ENCODE data around the gene IL4R. TPM values are rescaled to one million over a fixed set of nuclear protein-coding genes. Genes with fewer than 3 reads are reported as not detected.
"Not testable (repeated sequence)": the region's sequence is repeated elsewhere in the genome, so short reads cannot be mapped to it uniquely, and the experiment has no call there.

IL4R gene
- total RNA-seq, 1 experiment from 2014 or later: 17.5 TPM

DNA sequence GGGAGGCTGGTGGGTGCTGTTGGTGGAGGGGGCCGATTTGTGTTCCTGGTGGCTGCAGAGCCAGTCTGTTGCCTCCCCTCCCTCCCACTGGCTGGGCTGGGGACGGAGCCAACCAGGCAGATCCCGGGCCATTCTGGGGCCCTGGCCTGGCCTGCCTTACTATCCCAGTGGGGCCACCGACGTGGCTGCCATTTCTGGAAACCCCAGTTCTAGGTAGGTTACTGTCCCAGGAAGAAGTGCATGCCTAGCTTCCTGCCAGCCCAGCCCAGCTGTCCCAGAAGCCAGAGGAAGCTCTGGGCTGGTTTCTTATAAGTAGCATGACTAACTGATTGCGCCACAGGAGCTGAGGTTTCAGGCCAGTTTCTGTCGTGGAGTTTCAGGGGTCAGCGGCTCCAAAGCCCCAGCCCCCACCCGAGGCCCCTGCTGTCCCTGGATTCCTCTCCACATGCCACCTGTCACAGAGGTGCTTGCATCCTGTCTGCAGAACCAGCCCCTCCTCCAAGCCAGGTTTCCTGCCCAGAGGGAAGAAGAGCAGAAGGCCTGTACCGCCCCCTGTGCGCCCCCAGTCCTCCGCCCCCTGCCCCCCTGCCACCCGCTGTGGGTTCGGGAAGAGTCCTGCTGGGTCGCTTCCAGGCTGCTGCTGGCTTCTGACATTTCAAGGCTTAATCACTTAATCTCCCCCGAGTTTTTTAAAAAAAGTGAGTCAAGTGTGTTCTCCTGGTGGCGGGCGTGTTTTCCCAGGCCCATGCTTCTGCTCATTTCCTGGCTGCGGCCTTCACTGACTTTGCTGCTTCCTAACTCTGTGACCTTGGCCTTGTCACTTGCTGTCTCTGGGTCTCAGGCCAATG, 13.2 kb downstream of the IL4R start:
- DNase-seq: peak; percentile 93

DNA sequence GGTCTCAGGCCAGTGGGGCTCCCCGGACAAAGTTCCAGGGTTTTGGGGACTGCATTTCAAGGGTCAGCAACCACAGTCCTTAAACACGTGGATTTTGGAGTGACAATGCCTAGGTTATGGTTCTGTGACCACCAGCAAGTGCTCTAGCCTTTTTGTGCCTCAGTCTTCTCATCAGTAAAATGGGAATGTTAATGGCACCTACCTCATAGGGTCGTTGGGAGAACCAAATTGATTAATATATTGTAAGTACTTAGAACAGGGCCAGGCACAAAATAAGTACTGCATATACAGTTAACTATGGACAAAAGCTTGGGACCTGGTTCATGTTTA, 13.8 kb downstream of the IL4R start:
- Histone ChIP-seq H3K27me3 (ENCODE audit: control insufficient read depth, insufficient read depth, low read length) (no peaks in the 10 kb centered on the region), H3K4me3 (ENCODE audit: insufficient read depth, low read depth, low read length) (no peak overlapping the region), H3K36me3 (replicated peaks; ENCODE audit: control insufficient read depth, insufficient read depth, low read length) (no peaks in the 10 kb centered on the region)
- no peak for DNase-seq

More for the DNA sequence above, 13.2 kb downstream of the IL4R start:
- no peak overlapping the region for H3K4me3 ChIP-seq (ENCODE audit: insufficient read depth, low read depth, low read length)
- no peaks in the 10 kb centered on the region for H3K27me3 ChIP-seq (ENCODE audit: control insufficient read depth, insufficient read depth, low read length)
- no peaks in the 10 kb centered on the region for H3K36me3 ChIP-seq (replicated peaks; ENCODE audit: control insufficient read depth, insufficient read depth, low read length)

DNA sequence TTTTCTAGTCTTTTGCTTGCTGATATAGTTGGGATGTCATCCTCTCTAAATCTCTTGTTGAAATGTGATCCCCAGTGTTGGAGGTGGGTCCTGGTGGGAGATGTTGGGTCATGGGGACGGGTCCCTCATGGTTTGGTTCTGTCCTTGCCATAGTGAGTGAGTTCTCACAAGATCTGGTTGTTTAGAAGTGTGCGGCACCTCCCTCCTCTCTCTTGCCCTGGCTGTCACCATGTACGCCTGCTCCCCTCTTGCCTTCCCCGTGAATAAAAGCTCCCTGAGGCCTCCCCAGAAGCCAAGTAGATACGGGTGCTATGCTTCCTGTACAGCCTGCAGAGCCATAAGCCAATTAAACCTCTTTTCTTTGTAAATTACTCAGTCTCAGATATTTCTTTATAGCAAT, 15.2 kb downstream of the IL4R start:
- Histone ChIP-seq H3K4me3 (ENCODE audit: insufficient read depth, low read depth, low read length) (no peak overlapping the region), H3K27me3 (ENCODE audit: control insufficient read depth, insufficient read depth, low read length) (no peaks in the 10 kb centered on the region), H3K36me3 (replicated peaks; ENCODE audit: control insufficient read depth, insufficient read depth, low read length) (no peaks in the 10 kb centered on the region)
- DNase-seq: no peak

DNA sequence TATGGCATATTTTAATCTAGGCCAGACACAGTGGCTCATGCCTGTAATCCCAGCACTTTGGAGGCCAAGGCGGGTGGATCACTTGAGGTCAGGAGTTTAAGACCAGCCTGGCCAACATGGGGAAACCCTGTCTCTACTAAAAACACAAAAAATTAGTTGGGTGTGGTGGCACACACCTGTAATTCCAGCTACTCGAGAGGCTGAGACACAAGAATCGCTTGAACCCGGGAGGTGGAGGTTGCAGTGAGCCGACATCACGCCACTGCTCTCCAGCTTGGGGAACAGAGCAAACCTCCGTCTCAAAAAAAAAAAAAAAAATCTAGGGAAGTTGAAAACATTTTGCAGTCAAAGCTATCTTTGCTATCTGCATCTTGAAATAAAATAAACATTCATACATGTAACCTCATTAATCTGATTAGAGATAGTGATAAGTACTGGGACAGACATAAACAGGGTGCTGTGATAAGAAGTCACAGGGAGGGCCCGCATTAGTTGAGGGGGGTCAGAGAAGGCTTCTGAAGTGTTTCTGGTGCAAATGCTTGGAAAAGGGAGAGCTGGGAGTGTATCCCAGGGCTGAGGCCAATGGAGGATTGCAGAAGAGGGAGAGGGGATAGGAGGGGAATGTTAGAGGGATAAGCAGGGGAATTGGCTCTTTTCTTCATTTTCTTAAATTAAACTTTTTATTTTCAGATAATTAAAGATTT, 15.8 kb downstream of the IL4R start:
- H3K27me3 ChIP-seq (ENCODE audit: control insufficient read depth, insufficient read depth, low read length); H3K4me3 ChIP-seq (ENCODE audit: insufficient read depth, low read depth, low read length); H3K36me3 ChIP-seq (replicated peaks; ENCODE audit: control insufficient read depth, insufficient read depth, low read length); DNase-seq: not testable (repeated sequence)

DNA sequence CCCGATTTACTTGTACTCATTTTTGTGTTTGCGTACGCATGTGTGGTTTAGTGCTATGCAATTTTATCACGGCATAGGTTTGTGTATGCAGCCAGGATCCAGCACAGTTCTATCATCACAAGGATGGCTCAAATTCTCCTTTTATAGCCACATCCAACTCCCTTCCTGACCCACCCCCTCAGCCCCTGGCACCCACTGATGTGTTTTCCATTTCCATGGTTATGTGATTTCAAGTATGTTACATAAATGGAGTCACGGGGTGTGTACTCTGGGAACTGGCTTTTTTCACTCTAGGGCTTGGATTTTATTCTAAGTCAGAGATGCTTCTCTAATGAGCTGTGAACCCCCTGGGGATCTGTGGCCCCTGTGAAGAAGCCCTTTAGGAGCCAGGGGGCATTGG, 16.8 kb downstream of the IL4R start:
- no peaks in the 10 kb centered on the region for H3K36me3 ChIP-seq (replicated peaks; ENCODE audit: control insufficient read depth, insufficient read depth, low read length)
- no peak for DNase-seq
- no peaks in the 10 kb centered on the region for H3K27me3 ChIP-seq (ENCODE audit: control insufficient read depth, insufficient read depth, low read length)
- no peak overlapping the region for H3K4me3 ChIP-seq (ENCODE audit: insufficient read depth, low read depth, low read length)

DNA sequence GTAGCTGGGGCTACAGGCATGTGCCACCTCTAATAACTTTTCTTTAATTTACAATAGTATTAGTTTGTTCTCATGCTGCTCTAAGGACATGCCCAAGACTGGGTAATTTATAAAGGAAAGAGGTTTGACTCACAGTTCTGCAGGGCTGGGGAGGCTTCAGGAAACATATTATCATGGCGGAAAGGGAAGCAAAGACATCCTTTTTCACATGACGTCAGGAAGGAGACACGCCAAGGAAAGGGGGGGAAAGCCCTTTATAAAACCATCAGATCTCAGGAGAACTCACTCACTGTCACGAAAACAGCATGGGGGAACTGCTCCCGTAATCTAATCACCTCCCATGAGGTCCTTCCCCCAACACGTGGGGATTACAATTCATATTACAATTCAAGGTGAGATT, 18.3 kb downstream of the IL4R start:
- Histone ChIP-seq H3K4me3 (ENCODE audit: insufficient read depth, low read depth, low read length) (no peak overlapping the region), H3K27me3 (ENCODE audit: control insufficient read depth, insufficient read depth, low read length) (no peaks in the 10 kb centered on the region), H3K36me3 (replicated peaks; ENCODE audit: control insufficient read depth, insufficient read depth, low read length) (no peaks in the 10 kb centered on the region)
- no peak for DNase-seq

DNA sequence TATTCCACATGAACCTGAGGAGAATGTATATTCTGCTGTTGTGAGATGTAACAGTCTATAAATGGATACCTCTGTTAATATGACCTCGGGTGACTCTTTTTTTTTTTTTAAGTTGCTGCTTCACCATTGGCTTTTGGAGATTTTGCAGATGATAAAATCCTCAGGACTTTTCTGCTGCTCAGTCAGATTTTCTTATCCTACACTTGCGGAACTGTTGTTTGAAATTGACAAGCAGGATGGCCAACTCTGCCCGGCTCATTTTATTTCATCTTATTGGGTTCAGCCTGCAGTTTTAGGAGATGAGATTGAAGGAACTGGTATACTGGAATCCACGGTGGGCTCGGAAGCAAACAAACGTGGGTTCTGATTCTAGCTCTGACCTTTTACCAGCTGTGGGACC, 19.3 kb downstream of the IL4R start:
- Histone ChIP-seq H3K27me3 (ENCODE audit: control insufficient read depth, insufficient read depth, low read length) (no peaks in the 10 kb centered on the region), H3K4me3 (ENCODE audit: insufficient read depth, low read depth, low read length) (no peak overlapping the region), H3K36me3 (replicated peaks; ENCODE audit: control insufficient read depth, insufficient read depth, low read length) (no peaks in the 10 kb centered on the region)
- DNase-seq: no peak

DNA sequence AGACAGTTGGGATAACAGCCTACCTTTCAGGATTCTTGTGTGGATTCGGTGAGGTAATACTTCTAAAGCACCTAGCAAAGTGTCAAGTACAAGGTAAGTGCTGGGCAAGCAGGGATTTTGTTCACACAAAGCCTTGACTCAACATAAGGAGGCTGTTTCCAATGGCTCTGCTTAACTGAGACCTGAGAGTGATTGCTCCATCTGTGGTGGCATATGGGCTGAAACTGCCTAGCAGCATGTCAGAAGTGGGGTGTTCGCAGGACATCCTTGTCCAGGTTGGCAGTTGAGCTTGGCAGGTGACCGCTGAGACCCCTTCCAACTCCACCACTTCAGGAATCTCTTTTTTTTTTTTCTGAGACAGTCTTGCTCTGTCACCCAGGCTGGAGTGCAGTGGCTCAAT, 19.8 kb downstream of the IL4R start:
- no peaks in the 10 kb centered on the region for H3K27me3 ChIP-seq (ENCODE audit: control insufficient read depth, insufficient read depth, low read length)
- DNase-seq: no peak
- no peak overlapping the region for H3K4me3 ChIP-seq (ENCODE audit: insufficient read depth, low read depth, low read length)
- H3K36me3 ChIP-seq (replicated peaks; ENCODE audit: control insufficient read depth, insufficient read depth, low read length): no peaks in the 10 kb centered on the region; the same call in 1 of the 2 replicates

DNA sequence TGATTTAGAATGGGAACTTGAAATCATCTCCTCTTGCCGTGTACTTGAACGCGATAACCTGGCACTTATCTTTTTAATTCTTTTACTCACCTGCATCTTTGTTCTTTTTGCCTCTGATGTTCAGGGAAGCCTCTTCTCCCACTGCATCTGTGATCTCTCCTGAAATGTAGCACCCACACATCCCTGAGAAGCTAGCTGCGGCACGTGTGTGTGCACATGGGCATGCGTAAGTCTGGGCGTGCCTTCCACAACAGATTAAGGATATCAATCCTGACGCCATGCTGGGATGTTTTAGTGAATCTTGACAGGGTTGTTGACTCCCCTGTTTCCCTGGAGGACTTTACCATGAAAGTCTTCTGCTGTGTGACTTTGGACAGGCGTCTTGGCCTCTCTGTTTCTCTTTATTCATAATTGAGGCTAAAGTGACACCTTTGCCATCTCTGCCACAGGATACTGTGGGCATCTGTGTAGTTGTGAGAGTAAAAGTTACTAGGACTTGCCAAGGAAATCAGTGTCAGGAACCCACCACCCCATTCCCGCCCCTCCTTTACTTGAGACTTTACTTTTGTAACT, 20.5 kb downstream of the IL4R start:
- no peak overlapping the region for H3K4me3 ChIP-seq (ENCODE audit: insufficient read depth, low read depth, low read length)
- no peaks in the 10 kb centered on the region for H3K27me3 ChIP-seq (ENCODE audit: control insufficient read depth, insufficient read depth, low read length)
- H3K36me3 ChIP-seq (replicated peaks; ENCODE audit: control insufficient read depth, insufficient read depth, low read length): no peaks in the 10 kb centered on the region; the same call in 1 of the 2 replicates
- DNase-seq: no peak

DNA sequence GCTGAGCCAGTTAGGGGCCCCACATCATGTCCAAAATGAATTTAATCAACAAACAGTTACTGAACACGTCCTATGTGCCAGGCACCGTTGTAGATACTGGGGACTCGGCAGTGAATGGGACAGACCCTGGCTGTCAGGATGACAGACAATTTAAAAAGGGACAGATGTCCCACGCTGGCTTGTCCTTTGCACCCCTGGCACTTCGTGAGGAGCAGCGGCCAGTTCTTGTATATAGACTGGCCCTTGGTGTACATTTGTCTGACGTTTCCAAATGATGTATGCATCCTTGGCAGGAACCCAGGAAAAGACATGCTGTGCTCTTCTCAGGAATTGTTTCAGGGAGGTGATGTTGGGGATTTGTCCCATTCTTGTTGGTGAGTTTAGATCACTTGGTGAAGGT, 21.1 kb downstream of the IL4R start:
- Histone ChIP-seq H3K4me3 (ENCODE audit: insufficient read depth, low read depth, low read length) (no peak overlapping the region), H3K27me3 (ENCODE audit: control insufficient read depth, insufficient read depth, low read length) (no peaks in the 10 kb centered on the region), H3K36me3 (replicated peaks; ENCODE audit: control insufficient read depth, insufficient read depth, low read length) (no peaks in the 10 kb centered on the region; the same call in 1 of the 2 replicates)
- no peak for DNase-seq

DNA sequence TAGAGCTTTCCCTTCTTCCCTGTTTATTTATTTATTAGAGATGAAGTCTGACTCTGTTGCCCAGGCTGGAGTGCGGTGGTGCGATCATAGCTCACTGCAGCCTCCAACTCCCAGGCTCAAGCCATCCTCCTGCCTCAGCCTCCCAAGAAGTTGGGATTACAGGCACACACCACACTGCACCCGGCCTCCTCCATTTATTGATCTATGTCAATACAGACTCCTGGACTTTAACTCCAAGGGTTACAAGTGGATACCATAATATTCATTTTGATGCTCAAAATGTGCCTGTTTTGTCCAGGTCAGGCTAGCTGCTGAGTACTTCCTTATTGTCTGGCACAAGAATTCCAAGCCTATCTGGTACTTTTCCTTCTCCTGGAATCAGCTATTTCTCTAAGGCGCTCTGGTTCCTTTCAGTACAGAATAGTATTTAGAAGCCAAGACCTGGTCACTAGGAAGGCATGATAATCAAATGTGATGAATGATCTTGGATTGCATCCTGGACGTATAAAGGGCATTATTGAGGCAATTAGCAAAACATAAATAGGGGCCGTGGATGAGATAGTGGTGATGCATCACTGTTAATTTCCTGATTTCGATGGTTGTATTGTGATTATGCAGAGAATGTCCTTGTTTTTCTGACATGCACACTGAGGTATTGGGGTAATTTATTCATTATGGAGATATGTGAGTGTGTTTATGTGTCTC, 21.7 kb downstream of the IL4R start:
- DNase-seq: no peak
- Histone ChIP-seq H3K27me3 (ENCODE audit: control insufficient read depth, insufficient read depth, low read length) (no peaks in the 10 kb centered on the region), H3K4me3 (ENCODE audit: insufficient read depth, low read depth, low read length) (no peak overlapping the region), H3K36me3 (replicated peaks; ENCODE audit: control insufficient read depth, insufficient read depth, low read length) (peaks cover 1% of the 10 kb centered on the region; the same call in 1 of the 2 replicates)

DNA sequence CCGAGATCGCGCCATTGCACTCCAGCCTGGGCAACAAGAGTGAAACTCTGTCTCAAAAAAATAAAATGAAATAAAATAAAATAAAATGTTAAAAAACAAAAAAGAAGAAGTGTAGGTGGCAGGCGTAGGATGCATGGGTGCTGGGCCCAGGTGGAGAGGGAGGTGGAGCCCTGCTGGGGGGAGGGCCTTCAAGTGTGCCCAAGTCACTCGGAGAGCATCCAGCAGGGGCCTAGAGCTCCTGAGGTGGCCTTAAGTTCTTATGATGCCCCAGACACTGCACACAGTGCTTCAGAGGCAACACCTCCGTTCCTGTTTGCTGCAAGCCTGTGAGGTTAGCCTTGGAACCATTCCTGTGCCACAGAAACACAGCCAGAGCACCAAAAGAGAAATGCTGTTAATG, 23.2 kb downstream of the IL4R start:
- DNase-seq: no peak
- peaks cover 1% of the 10 kb centered on the region; the same call in 1 of the 2 replicates for H3K36me3 ChIP-seq (replicated peaks; ENCODE audit: control insufficient read depth, insufficient read depth, low read length)
- H3K4me3 ChIP-seq (ENCODE audit: insufficient read depth, low read depth, low read length): no peak overlapping the region
- H3K27me3 ChIP-seq (ENCODE audit: control insufficient read depth, insufficient read depth, low read length): no peaks in the 10 kb centered on the region

DNA sequence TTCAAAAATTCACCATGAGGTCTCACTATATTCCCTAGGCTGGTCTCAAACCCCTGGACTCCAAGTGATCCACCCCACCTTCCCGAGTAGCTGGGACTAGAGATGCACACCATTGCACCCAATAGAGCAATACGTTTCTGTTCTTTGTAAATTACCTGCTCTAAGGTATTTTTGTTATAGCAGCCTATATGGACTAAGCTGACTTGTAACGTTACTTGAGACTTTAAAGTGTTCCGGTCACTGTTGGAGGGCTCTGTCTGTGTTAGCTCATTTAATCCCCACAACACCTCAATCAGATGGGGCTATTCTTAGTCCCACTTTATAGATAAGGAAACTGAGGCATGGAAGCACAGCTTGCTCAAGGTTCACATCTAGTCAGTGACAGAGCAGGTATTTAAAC, 25.4 kb downstream of the IL4R start:
- Histone ChIP-seq H3K4me3 (ENCODE audit: insufficient read depth, low read depth, low read length) (no peak overlapping the region), H3K27me3 (ENCODE audit: control insufficient read depth, insufficient read depth, low read length) (no peaks in the 10 kb centered on the region), H3K36me3 (replicated peaks; ENCODE audit: control insufficient read depth, insufficient read depth, low read length) (peaks cover 1% of the 10 kb centered on the region; the same call in 1 of the 2 replicates)
- DNase-seq: no peak

DNA sequence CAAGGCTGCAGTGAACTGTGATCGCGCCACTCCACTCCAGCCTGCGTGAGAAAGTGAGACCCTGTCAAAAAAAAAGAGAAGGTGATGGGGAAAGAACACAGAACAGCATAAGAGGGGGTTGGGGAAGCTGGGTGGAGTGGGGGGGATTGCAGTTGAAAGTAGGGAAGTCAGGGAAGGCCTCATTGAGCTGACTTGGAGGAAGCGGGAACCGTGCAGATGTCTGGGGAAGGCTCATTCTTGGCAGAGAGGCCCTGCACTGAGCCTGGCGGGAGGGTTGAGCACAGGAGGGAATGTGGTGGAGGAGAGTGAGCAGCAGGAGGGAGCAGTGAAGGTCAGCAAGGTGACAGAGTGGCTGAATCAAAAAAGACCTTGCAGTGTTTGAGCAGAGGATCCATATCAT, 26.9 kb downstream of the IL4R start:
- no peak for DNase-seq
- Histone ChIP-seq H3K27me3 (ENCODE audit: control insufficient read depth, insufficient read depth, low read length) (no peaks in the 10 kb centered on the region), H3K4me3 (ENCODE audit: insufficient read depth, low read depth, low read length) (no peak overlapping the region), H3K36me3 (replicated peaks; ENCODE audit: control insufficient read depth, insufficient read depth, low read length) (peaks cover 1% of the 10 kb centered on the region; the same call in 1 of the 2 replicates)

All from H7 (cell line).